GM18870 (cell line): ENCODE data around the gene MROH7.

ENCODE experiments used
- ATAC-seq: cut with Tn5 transposase; IDR thresholded peaks from one replicate; pipeline ENCODE4 v1.9.1; 2021; ENCODE audit warnings: moderate library complexity; ENCODE audit not compliant: unreplicated experiment

MROH7 gene

DNA sequence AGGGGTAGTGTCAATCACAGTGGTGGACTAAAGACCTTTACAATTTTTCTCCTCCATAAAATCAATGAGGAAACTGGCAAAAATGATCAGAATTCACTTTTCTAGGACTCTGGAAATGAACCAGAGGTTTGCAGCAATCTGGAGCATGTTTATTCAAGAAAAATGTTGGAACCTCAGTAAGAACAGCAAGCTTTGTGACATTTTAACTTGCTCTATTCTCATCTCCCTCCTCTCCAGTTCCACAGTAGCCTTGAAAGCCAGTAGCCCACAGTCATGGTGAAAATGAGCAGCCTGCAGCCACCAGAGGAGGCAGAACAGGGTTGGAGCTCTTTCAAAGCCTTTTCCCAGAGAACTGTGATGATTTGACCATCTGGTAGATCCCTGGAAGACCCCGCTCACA lies 83.2 kb downstream of the MROH7 start:
- ATAC-seq, result no peak

DNA sequence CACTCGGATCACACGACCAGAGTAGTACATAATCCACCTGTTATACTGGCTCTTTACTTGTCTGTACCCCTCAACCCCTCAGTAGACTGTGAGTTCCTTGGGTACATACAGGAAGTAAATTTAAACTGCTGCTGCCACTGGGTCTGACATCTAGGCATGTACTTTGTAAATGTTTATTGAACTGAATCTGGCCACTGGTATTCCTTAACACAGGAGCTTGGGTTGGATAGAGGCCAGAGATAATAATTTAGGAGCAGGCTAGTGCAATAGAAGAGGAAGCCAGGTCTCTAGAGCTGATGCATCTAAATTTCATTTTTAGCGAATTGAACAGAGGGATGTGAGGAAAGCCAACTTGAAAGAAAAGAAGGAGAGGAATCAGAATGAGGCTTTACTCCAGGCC lies 86.4 kb downstream of the MROH7 start:
- ATAC-seq, result no peak

DNA sequence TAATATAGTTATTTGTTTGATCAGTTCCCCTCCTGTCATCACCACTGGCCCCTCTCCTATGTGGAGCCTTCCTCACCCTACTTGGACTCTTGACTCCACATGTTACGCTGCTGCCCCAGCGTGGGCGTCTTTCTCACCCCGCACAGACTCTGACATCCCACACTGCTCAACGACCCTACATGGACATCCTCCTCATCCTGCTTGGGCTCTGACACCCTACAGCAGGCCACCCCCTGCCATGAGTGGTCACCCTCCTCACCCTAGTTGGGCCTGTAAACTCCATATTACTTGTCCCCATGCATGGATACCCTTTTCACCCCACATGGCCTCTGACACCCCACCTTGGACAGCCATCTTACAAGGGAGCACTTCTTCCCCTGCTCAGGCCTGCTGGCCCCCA lies 95.1 kb downstream of the MROH7 start:
- no peak for ATAC-seq

DNA sequence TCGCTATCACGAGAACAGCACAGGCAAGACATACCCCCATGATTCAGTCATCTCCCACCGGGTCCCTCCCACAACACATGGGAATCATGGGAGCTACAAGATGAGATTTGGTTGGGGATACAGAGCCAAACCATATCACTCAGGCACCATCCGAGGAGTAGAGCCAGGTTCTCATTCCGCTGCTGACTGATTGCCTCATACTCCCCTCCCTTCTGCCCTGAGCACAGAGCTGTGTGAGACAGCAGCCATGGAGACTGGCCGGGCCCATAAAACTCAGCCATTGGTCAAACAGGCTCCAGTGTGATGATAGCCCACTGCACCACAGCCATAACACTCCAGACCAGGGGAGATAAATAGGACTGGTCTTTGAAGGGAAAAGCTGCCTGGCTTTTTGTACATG lies 96.7 kb downstream of the MROH7 start:
- ATAC-seq, result no peak

DNA sequence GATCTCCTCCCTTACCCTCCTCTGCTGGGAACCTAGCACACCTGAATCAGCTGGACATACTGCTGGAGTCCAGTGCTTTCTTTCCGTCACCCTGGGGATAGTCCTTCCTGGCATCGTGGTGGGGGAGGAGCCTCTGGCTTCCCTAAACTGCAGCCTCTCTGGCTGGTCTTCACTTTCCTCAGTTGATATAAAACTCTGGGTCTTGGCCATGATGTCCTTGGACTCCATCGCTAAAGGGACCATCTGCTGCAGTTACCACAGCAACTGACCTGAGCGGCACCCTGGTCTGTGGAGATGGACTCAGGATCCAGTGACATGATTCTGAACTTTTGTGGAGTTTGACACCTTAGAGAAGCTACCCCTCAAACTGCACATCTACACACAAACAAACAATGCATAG lies 99.9 kb downstream of the MROH7 start:
- no peak for ATAC-seq

DNA sequence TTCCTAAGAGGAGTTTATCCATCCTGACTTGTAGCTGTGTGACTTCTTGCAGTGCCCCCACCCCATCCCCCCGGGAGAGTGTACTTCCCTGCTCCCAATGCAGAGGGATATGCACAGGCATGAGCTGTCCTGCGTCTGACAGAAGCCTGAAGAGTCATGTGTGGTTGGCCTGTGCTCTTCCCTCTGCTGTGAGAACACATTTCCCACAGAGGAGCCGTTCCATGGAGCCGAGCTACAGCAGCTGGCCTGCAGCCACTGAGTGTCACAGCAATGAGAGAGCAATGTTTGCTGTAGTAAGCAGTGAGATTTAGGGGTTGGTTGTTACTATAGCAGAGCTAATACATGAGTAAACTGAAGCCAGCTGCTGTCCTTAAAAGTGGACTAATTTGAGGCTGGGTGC lies 100.7 kb downstream of the MROH7 start:
- ATAC-seq, result no peak

DNA sequence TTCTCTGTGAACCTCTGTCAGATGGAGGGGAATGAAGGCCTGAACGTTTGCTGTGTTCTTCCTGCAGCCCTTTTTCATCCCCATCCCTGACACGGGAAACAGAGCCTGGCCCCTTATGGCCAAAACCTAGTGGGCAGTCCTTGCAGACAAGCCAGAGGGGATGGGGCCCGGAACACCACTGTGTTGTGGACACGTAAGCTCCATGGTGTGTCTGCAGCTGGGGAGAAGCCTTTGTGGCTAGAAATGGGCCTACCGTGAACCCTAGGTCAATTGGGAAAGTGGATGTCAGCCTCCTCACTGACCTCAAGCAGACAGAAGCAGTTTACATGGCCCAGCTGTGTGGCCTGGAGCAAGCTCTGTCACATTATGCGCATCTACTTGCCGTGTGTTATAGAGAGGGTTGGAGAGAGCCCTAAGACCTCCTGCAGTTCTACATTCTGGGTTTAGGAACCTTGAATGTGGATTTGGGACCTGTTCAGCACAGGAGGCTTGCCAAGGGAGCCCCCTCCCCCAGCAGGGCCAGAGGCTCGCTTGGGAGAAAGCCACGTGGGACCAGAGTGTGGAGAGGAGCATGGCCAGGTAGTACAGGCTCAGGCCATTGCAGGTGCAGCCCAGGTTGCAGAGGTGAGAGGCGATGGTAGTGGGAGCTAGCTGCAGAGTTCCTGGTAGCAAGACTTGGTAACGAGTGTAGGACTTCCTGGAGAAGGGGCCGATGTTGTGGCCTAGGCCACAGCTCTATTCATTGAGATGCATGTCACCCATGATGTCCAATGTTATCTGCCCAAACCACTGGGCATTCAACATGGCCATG lies 102.0 kb downstream of the MROH7 start:
- ATAC-seq, result no peak

DNA sequence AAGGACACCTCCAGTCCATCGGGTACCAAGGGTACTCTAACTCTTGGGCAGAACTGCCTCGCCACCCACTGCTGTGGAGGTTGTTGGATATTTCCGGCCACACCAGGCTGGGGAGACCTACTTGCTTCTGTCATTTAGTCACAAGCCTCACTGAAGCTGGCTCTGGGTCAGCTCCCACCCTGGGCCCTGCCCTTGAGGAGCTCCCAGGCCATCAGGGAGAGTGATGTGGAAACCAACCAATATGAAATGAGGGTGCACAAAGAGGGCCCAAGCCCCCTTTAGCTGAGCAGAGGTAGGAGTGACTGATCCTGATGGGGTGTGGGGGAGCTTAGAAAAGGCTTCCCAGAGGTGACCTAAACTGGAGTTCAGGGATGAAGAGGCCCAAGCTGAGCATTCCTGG lies 103.1 kb downstream of the MROH7 start:
- ATAC-seq, result no peak

DNA sequence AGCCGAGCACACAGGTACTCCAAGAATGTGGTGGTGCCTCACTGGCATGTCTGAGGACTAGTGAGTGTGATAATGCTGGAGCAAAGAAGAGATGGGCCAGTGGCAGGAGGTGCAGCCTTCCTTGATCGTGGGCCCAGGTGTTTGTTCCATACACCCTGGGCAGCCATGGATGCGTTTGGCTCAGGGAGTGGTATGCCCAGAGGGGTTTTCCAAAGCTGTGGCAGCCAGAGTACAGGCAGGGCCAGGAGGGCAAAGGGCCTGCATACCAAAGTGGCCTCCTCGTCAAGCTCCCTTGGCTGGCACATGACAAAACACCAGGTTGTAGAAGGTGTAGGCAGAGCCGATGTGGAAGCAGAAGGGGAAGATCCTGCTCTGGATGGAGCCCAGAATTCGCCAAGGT lies 103.7 kb downstream of the MROH7 start:
- no peak for ATAC-seq

DNA sequence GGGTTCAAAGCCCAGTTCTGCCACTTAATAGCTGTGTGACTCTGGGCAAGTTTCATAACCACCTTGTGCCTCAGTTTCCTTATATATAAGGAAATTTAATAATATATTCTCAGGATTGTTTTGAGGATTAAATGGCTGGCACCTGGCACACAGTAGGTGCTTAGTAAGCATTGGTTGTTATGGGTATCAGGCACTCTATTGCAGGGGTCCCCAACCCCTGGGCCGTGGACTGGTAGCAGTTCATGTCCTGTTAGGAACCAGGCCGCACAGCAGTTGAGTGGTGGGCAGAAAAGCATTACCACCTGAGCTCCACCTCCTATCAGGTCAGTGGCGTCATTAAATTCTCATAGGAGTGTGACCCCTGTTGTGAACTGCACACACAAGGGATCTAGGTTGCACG lies 104.3 kb downstream of the MROH7 start:
- no peak for ATAC-seq

DNA sequence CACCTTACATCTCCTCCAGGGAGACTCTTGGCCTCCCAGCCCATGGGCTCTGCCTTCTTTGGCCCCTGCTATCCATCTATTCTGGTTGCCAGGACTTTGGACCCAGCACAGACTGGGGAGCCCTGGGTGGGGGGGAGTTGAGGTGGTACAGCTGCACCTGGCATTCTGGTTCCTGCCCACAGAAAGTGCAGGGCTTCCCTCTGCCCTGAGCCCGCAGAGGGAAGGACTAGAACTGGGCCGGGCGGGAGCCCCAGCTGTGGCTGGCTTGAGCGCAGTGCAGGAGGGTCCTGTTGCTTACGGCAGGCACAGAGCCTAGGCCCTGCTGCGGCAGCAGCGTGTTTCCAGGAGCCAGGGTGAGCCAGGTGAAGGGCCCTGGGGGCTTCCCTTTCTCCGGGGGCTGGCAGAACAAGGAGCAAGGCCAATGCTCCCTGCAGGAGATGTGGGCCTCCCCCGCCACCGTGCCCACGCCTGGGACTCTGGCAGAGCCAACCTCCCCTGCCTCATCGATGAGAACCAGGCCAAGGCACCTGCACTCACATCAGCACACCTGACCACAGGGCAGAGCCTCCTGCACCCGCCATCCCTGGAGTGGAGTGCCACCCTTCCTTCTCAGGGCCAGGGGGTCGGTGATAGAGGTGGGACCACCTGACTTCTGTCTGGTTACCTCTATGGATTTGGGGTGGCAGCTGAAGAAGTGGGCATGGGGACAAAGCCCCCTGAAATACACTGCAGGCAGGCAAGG lies 106.7 kb downstream of the MROH7 start:
- ATAC-seq, result no peak

DNA sequence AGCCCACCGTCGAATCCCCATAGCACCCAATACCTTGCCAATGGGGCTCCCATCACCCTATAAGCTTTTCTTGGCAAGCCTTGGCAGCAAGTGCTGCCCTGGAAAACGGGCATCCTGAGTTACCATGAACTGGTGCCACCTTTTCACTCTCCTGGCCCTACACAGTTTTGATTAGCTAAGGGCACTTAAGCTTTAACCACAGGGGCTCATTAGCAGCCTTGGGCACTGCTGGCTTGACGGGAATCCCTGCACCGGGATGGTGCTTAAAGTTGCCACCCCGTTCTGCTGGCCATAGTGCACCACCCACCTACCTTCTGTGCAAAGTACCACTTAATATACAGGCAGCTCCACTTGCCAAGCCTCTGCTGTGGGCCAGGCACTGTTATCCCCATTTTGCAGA lies 109.0 kb downstream of the MROH7 start:
- ATAC-seq, result no peak

DNA sequence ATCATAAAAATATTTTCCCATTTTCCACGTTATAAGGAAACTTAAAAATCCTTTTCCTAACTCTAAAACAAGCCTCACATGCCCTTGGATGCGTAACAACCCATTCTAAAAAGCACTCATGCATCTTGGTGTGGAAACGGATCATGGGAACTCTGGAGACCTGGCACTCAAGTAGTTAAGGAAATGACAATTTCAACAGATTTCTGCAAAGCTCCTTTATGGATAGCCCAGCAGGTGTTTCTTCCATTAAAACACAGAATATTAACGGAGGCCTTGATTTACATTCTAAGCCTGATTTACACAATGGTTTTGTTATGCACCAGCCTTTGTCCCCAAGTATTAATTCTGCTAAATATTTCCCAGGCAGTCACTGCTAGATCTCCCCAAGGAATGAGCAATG lies 109.8 kb downstream of the MROH7 start:
- ATAC-seq, result no peak

DNA sequence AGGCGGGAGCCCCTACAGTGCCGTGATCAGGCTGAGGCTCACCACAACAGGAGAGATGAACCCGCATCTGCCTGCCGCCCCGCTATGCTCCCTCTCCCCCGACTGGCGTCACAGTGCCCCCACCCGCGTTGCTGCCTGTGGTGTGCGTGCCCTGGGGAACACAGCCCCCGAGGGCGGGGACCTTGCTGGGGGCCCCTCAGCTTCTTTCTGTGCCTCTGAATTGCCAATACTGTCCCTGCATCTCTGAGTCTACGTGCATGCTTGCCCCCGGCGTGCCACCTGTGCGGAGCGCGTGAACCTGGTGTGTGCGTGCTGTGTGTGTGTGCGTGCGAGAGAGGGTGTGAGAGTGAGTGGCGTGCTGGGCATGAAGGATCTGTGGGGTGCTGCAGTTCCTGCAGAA lies 112.5 kb downstream of the MROH7 start:
- no peak for ATAC-seq

DNA sequence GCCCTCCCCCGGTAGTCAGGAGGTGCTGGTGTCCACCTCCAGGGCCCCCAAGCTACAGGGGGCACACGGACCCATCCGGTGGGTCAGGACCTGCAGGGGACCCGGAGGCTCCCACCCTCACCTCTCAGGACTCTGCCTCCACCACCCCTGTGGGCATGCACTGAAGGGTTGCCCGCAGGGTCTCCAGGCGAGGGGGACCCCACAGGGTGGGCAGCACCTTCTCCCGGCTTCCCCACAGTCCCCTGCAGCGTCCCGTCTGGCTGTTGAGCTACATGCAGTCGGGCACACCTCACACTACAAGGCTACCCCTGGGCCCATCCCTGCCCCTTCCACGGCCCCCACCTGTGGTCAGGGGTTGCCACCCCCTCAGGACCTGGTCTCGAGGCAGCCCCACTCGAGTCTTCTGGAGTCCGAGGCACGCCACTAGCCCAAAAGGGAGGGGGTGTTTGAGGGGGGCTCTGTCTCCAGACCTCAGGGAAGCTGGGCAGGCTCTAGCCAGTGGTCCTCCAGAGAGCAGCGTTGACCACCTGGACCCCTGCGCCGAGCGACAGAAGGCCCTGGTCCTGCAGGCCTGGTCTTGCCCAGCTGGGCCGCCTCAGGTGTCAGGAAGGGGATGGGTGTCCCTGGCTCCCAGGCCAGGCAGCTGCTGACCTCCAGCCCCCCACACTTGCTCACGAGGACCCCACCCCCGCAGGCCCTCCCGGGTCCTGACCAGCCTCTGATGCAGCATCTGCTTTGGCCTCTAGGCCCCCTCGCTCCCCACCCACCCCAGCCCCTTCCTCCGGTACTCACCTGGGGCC lies 113.1 kb downstream of the MROH7 start:
- ATAC-seq, result no peak

DNA sequence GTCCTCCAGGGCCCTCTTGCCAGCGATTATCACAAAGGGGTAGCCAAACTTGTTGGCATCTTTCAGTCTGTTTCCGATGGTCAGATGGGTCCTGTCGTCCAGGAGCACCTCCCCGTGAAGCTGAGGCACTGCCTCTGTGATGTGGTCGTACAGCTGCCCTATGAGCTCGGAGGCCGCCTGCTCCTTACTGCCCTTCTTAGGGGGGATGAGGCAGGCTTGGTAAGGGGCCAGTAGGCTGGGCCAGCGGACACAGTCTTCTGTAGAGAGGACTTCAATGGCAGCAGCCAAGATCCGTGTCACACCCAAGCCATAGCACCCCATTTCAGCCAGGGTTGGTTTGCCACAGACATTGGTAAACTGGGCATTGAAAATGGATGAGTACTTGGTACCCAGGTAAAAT lies 116.2 kb downstream of the MROH7 start:
- ATAC-seq, result no peak

DNA sequence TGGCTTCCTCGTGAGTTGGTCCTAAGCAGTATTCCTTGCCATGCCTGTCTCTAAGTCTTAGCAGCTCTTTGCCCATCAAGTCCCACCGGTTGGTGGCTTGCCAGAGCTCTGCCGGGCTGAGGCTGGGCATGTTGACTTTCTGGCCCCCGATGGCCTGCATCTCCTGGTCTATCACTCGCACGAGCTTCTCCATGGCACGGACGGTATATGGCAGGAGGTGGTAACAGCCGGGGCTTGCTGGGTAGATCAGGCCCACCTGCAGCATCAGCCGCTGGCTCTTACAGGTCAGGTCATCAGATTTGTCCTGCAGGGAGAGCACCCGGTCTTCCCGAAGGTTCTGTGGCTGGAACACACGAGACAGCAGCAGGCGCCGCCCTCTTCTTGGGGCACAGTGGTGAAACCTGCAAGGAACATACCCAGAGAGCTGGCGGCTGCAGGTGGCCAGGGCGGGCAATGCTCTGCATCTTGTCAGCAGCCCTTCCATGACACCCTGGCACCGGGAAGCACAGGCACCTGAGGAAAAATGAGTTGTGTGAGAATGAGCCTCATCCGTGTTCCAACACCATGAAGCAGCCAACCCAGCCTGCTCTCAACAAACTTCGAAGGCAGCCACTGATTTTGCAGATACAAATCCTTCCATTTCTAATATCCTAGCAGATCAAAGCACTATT lies 117.2 kb downstream of the MROH7 start:
- no peak for ATAC-seq
